HG03432 (cell line): ENCODE data around the gene ART3.

Experiments used
- ATAC-seq: cut with Tn5 transposase; IDR thresholded peaks from one replicate; pipeline ENCODE4 v1.9.1; 2021; ENCODE audit warnings: mild to moderate bottlenecking, moderate library complexity; ENCODE audit not compliant: unreplicated experiment

ART3 gene

DNA sequence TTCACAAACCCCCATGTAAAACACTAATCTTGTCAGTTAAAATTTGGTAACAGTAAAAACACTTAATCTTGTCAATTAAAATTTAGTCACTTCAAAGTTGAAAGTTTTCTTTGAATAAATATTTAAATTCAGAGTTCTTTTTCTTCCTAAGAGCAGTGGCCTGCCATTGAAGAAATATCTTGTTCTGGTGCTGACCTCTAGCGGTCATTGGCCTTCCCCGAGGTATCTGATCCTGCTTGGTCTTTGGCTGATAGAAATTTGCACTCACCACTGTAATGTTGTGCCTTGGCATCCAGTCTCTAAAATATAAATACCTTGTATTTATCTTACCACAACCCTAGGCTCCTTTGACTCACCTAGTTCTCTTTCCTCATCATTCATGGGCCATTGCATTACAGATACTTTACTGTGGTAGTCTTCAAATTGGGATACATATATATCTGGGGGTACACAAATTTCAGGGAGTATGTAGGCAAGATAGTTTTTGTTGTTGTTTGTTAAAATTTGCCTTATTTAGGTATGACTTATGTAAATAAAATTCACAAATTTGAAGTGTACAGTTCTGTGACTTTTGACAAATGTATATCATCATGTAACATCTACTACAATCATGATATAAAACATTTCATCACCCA, 6.7 kb upstream of the ART3 start:
- ATAC-seq, result no peak

DNA sequence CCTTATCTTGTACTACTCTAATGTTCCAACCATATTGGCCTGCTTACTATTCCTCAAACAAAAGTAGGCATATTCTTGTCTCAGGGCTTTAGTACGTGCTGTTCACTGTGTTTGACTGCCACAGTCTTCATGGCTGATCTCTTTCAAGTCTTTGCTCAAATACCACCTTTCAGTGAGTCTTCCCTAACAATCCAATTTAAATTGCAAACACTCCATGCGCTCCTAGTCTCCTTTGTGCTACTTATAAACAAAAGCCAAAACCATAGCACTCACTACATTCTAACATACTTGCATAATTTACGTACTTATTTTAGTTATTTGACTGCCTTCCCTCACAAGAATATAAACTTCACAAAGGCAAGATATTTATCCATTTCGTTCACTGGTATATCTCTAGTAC, 1.7 kb upstream of the ART3 start:
- no peak for ATAC-seq

DNA sequence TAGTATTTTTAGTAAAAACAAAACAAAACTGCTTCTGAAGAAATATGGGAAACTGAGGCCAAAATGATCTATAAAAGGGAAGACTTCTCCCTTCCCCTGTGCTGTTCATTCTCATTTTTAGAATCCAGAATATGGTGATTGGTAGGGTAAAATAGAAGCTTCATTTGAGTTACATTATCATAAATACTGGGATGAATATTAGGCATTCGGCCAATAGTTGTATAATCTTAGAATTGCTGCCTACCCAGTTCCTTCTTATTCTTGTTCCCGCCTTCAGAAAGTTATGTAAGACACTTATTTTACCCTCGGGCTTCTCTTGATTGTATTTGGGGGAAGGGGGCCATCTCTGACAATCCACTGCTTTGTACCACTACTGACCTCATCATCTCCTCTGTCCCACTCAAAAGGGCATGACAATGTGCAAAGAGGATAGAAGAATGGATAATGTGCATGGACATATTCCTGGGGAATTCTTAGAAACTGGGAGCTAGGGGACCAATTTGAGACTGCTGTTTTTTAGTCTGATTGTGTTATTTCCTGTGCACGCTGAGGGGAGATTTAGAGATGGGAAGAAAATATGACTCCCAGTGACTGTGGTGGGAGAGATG, 588 bp downstream of the ART3 start:
- no peak for ATAC-seq

DNA sequence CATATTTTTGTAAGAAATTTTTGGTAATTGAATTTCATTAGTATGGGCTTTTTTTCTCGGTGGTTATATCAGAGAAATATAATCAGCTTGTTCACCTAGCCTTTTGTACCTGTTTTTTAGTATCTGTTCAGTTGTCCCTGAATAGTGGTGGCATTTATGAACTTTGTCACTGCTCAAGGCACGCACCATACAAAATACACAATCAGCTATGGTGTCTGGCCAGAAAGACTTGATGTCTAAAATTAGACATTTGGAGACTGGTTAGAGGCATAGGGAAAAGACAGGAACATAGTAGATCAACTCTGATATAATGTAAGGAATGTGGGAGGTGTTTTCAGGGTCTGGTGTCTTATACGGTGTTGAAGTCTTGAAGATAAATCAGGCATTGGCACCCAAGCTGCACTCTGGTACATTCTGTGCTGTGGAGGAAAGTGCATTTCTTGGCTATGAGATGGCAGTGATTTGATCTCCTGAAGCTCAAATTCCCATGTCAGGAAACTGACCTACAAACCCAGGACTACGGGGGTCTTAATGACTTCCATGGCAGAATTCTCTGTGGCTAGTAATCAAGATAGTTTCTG, 3.6 kb downstream of the ART3 start:
- no peak for ATAC-seq

DNA sequence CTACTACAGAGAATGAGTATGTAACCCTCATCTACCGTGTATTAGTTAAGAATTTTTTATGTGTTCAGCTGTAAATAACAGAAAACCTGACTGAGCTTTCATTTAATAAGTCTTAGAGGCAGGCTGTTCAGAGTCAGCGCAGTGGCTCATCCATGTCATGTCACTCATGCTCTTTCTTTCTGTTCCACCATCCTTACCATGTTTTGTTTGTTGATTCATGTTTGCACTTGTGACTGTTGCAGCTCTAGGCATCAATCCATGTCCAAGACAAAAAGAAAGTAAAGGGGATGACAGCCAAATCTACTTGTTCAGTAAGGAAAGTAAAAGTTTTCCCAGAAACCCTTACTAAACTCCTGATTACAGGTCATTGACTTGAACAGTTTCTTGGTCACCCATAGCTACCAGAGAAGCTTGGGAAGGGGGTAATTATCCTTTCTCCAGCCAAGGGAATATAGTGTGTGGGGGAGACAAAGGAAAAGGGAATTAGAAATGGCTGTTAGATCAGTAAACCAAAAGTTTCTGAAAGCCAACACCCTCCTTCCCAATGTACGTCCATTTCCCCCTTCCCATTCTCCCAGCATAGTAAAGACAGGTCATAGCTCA, 9.0 kb downstream of the ART3 start:
- ATAC-seq, result no peak

DNA sequence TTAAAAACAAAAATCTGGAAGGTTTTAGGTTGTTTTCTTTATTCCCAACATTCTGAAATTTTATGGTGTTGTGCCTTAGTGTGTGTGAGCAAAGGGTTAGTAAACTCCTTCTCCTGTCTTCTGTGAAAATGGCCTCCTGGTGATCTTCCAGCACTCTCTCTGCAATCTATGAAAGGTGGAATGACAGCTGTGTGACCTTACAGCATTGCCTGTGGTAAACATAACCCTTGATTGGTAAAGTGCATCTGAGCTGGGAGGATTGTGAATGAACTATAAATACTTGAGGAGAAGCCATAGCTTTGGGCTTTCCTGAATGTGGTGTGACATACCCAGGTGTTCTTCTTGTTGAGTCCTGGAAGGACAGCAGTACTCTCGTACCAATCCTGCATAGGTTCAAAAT, 10.0 kb downstream of the ART3 start:
- ATAC-seq, result no peak

DNA sequence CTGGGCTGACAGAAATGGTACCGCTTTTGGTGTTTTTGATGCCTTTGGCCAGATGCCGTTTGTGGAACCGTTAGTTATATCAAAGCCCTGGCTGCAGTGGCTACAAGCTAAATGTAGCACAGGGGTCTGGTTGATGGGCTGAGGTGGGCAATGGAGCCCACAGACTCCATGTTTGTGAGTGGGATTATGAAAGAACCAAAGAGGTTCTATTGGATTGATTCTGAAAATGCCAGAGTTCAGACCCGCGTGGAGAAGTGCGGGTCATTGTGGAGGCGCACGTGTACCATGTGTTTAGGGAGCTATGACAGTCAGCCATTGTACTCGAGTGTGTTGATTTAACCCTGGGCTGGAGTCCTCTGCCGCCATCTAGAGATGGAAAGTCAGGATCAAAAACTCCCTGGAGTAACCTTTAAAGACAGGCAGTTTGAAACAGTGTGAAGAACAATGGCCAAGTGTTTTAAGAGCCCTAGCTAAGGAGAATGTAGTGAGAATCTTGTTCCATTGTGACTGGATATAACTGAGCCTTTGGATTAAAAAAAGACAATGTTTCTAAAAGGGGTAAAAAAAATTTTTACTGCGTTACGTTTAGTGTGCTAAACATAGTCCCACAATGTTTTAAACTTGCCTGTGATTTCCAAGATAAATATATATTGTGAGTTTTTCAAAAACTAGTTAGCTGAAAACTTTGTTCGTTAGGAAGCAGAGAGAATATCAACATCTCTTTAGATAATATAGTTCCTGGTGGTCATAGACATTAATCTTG, 12.7 kb downstream of the ART3 start:
- ATAC-seq, result no peak

DNA sequence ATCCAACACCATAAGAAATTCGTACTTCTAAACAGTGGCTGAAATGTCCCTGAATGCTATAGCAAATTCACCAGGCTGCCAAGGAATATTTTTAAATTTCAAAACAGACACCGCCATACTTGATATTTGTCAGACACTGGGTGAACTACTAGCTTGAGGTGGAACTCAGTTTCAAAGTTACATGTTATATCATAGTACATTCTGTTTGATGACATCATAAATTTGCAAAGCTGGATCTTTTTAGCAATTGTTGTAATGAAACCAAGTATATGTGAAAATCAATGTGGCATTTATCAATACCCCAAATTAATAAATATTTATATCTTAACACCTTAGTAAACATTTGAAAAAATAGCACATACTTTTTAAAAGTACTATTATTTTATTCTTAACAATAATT, 14.2 kb downstream of the ART3 start:
- no peak for ATAC-seq

DNA sequence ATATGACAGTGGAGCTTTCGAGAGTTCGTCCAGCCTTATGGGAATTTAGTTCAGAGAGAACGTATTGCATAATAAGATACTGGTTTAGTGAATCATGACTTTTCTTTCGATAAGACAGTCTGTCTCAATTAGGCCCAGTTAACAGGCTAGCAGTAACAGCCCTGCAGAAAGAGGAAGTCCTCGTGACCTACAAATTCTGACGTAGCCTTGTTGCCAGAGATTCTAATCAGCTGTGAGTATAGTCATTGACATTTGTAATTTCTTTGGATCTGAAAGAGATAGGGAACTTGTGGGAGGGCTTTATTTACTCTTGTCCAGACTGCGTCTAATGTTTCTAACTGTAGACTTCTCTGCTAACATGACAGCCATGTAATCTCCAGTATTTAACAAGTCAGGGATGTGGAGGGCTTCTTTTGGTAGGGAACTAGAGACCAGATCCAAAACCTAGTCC, 15.8 kb downstream of the ART3 start:
- peak; percentile 73 for ATAC-seq

DNA sequence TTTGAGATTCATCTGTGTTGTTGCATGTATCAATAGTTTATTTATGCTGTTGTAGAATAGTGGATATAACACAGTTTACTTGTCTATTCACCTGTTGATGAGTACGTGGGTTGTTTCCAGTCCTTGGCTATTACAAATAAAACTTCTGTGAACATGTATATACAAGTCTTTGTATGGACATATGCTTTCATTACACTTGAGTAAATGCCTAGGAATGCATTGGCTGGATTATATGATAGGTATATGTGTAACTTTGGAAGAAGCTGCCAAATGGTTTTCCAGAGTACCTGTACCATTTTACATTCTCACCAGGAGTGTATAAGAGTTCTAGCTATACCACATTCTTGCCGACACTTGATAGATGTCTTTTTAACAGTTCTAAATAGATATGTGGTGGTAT, 16.5 kb downstream of the ART3 start:
- ATAC-seq, result no peak

DNA sequence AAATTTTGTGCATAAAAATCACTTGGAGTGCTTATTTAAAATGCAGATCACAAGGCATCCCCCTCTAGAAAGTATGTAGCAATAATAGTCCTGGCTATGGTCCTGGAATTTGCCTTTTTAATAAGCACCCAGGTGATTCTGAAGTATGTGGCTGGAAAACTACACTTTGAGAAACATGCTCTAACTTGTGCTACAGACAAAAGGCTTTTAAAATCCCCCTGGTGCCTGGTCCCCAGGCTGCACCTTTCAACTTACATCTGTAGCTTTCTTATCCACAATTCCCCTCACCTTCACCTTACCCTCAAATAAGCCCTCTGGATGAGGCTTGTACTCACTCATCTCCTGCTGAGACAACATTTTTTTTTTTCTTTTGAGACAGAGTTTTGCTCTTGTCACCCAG, 21.1 kb downstream of the ART3 start:
- ATAC-seq, result no peak

DNA sequence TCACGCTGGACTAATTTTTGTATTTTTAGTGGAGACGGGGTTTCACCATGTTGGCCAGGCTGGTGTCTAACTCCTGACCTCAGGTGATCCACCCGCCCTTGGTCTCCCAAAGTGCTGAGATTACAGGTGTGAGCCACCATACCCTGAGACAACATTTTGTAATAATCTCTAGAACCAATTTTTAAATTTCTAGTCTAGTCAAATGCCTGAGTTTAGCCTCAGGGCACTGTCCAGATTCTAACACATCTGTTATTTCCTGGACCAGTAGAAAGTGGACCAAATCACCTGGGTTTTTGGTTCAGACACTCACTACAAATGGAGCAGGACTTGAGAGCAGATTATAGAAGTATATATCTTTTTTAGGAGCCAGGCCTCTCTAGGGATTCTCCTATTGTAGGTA, 21.6 kb downstream of the ART3 start:
- no peak for ATAC-seq

DNA sequence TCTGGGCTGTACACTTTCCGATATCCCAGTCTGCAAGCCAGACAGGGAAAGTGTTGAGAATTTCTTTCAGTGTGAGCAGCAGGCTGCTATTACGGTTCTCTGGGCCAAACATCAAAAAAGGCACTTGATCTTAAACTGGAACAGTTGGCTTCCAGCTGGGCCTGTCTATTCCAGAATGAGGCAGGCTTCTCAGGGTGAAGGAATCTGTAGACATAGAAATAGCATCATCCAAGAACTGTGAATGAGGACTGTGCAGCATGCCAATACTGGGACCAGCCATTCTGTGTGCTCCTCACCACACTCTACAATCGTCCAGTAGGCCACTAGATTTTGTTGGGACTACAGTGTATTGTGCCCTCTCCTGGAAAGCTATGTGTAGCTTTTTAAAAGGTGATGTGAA, 31.1 kb downstream of the ART3 start:
- no peak for ATAC-seq

DNA sequence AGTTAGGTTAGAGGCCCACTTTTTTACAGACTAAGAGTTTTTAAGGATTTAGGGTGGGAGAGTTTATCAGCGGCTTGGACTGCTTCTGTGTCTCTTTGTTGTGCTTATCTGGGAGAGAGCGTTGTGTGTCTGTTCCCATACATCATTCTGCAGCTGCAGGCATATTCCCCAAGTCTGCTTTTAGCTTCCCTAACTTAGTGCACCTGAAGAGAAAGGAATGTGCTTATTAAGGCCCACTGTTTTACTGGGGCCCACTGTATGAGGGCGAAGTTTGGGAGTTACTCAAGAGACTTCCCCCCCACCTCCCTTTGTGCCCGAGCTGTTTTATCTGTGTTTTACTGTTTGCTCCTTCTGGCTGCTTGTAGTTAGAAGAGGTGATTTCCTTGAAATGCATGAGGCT, 31.9 kb downstream of the ART3 start:
- ATAC-seq, result no peak

DNA sequence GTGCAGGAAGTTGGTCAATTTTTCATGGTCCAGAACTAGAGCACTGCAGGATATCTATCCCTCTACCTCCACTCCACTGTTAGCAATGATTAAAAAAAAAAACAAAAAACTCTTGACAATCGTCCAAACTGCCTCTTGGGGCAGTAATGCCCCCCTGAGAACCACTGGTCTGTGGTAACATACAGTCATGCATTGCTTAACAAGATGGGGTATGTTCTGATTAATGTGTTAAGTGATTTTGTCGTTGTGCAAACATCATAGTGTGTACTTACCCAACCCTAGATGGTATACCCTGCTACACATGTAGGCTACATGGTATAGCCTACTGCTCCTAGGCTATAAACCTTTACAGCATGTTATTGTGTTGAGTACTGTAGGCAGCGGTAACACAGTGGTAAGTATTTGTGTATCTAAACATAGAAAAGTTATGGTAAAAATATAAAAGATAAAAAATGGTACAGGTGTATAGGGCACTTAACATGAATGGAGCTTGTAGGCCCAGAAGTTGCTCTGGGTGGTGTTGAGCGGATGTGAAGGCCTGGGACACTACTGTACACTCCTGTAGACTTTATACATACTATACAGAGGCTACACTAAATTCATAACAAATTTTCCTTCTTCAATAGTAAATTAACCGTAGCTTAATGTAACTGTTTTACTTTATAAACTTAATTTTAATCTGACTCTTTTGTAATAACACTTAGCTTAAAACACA, 34.1 kb downstream of the ART3 start:
- no peak for ATAC-seq

DNA sequence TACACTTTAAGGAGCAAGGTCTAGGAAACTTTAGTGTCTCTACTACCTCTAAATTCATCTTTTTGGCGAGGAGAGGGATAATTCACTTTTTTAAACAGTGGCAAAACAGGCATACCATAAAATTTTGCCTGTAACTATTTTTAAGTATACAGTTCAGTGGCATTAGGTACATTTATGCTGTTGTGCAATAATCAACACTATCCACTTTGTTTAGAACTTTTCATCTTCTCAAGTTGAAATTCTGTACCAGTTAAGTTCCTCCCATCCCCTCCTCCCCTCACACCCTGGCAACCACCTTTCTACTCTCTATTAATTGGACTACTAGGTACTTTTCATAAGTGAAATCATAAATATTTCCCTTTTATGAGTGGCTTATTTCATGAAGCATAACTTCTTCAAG, 42.3 kb downstream of the ART3 start:
- ATAC-seq, result no peak

DNA sequence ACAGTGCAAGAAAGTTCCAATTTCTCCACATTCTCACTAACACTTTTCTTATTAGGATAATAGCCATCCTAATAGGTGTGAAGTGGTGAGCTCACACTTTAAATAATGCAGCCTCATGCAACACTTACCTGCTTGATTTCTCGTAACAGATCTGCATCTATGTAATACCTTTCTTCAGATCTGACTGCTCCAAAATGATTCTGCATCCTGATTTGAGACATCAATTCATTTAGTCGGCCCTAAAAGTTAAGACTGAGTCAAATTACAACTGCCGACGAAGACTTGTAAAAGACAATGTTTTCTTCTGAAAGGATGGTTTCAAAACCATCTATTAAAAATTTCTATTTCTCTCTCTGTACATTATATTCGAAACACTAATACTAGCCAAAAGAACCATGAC, 43.0 kb downstream of the ART3 start:
- ATAC-seq, result no peak

DNA sequence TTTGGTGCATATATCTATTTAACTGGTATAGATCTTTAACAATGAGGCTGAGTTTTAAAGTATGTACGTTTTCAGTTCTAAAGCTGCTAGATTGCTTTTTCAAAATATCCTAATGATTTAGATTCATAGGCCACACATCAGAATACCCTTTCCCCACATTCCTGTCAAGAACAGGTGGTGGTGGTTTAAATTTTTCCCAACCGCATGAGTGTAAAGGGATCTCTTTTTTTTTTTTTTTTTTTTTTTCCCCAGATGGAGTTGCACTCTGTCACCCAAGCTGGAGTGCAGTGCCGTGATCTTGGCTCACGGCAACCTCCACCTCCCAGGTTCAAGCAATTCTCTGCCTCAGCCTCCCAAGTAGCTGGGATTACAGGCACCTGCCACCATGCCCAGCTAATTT, 45.7 kb downstream of the ART3 start:
- no peak for ATAC-seq

DNA sequence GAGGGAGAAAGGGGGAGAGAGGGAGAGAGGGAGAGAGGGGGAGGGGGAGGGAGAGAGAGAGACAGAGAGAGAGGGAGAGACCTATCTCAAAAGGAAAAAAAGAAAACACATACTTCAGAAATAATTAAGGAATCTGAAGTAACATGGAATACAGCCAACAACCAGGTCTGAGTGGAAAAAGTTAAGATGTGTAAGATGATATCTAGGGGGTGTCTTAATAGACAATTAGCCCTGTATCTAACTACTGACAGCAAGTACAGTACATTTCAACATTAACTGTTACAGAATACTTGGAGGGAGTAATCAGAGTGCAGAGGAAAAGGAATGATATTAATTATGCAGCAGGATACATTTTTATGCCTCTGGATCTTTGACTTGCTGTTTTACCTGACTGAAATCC, 51.3 kb downstream of the ART3 start:
- no peak for ATAC-seq

DNA sequence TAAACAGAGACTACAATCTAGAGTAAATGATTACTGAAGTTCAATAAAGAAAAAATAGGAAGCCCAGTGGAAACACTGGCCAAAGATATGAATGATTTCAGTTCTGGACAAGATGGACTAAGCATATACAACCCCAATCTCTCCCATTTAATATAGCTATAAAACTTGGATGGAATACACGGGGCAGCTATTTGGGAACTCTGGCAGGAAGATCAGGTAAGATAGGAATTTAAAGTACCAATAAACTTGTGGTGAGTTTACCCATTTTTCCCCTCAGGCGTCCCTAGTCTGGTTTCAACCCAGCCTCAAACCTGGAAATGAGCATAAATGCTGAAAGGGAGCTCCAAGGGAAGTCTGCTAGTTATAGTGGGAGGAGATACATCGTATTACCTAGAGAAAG, 53.2 kb downstream of the ART3 start:
- ATAC-seq, result no peak

DNA sequence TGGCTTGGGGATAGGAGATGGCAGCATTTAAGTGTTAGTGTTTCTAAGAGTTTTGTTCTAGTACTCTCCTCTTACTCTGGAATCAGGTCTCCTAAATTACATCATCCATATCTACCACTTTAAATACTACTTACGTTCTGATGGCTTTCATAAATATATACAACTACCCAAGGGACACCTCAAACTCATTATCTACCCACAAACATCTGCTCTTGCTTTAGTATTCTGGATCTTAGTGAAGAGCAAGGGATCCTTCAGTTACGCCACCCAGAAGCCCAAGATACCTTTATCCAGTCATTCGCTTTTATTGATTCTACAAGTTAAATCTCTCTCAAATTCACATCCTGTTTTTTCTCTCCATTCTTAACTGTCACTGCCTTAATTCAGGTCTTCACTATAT, 66.7 kb downstream of the ART3 start:
- ATAC-seq, result no peak
